HG03045 (cell line): ENCODE results near the gene AP3B1.
"Not testable (repeated sequence)": the region's sequence is repeated elsewhere in the genome, so short reads cannot be mapped to it uniquely, and the experiment has no call there.

Experiments used
- ATAC-seq: cut with Tn5 transposase; IDR thresholded peaks from one replicate; pipeline ENCODE4 v1.9.1; 2021; ENCODE audit warnings: mild to moderate bottlenecking, moderate library complexity; ENCODE audit not compliant: unreplicated experiment

Gene AP3B1

DNA sequence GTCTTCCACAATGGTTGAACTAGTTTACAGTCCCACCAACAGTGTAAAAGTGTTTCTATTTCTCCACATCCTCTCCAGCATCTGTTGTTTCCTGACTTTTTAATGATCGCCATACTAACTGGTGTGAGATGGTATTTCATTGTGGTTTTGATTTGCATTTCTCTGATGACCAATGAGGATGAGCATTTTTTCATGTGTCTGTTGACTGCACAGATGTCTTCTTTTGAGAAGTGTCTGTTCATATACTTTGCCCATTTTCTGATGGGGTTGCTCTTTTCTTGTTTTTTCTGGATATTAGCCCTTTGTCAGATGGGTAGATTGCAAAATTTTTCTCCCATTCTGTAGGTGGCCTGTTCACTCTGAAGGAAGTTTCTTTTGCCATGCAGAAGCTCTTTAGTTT, 124.2 kb downstream of the AP3B1 start:
- ATAC-seq = not testable (repeated sequence)

DNA sequence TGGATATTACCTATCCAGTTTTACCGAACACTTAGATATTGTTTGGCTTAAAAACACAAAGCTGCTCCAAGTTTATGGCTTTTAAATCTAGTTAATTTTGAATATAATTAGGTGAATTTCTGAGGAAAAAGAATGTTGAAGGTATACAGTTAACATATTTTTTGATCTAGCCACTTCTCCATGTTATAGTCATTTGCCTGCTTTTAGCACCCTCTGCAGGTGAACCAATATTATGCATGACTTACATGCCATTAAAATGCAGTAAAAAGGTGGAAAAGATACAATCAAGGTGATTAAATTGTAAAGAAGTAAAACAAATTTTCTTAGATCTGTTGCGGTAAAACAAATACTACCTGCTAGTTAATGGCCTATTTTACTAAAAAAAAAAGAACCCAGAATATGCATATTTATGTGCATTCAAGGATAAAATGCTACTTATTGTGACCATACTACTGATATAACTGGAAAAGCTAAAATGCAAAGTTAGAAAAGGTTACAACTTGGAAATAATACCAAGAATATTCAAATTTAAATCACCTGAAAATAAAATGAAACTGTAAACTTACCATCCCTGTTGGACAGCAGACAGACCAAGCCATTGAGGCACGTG, 132.1 kb downstream of the AP3B1 start:
- ATAC-seq = no peak

DNA sequence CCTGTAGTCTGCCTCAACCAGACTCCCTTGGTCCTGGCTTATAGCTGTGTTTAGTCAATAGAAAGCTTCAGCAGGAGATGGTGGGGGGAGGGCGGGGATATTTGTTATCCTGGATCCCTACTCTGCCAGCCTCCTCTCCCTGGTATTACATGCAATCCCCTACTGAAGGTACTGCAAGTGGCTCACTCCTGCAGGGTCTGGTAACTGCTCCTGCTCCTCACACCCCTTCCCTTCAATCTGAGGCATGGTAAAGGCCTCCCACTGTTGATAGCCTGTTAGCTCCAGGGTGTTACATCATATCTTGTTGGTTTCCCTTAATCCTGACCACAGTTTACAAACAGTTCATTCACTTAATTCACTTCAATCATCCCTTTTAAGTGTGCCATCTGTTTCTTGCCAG, 137.5 kb downstream of the AP3B1 start:
- no peak for ATAC-seq

DNA sequence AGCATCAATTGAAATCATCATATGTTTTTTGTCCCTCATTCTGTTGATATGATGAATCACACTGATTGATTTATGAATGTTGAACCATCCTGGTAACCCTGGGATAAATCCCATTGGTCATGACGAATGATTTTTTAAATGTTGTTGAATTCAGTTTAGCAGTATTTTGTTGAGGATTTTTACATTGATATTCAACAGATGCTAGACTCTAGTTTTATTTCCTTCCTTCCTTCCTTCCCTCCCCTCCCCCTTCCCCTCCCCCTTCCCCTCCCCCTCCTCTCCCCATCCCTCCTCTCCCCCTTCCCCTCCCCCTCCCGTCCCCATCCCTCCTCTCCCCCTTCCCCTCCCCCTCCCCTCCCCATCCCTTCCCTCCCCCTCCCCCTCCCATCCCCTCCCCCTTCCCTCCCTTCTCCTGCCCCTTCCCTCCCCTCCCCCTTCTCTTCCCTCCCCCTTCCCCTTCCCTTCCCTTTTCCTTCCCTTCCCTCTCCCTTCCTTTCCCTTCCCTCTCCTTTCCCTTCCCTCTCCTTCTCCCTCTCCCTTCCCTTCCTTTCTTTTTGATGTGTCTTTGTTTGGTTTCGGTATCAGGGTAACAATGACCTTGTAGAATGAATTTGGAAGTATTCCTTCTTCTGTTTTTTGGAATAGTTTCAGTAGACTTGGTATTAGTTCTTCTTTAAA, 142.8 kb downstream of the AP3B1 start:
- no peak for ATAC-seq

DNA sequence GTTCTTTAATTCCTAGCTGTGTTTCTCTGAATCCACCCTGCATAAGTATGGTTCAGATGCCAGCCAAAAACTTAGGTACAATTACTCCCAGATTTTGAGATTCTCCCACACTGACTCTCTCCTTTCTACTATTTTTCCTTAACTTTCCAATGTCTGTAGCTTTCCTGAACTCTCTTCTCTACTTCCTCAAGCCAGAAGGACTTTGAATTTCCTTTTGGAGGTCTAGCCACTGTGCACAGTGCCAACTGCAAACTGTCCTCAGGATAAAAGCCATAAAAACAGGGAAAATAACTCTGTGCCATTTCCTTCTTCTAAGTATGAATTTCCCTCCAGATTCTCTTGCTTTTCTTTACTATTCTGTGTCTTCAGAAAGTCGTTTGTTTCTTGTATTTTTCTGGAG, 157.2 kb downstream of the AP3B1 start:
- no peak for ATAC-seq

DNA sequence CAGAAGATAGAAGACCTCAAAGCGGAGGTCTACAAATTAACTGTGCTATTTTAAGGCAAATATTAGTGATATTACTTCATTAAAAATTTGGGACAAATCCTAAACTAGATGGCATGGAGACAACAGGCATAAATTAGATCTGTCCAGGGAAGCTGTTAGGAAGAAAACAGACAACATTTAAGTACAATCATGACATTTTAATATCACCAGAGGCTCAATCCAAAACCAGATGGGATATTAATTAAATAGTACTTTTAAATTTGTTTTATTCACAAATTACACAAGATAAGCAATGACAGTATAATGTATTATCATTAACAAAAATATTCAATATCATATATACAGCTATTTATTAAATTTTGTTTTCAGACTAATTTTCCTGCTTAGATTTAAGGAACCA, 161.1 kb downstream of the AP3B1 start:
- ATAC-seq = no peak

DNA sequence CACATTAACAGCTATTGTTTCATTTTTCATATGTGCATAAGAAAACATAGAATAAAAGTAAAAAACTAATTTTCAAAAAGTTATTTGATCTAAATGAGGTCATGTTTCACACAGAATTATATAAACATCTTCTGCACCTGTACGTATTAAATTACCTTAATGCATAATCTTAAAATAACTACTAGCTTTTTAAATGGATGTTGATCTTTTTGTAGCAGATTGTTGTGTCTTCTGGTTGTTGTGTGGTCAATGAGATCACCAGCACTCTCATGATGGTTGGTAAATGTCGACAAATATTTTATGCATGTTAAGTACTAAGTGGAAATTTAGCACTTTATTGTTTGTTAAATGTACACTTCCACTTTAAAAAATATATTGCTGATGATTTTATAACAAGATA, 162.0 kb downstream of the AP3B1 start:
- ATAC-seq = no peak

DNA sequence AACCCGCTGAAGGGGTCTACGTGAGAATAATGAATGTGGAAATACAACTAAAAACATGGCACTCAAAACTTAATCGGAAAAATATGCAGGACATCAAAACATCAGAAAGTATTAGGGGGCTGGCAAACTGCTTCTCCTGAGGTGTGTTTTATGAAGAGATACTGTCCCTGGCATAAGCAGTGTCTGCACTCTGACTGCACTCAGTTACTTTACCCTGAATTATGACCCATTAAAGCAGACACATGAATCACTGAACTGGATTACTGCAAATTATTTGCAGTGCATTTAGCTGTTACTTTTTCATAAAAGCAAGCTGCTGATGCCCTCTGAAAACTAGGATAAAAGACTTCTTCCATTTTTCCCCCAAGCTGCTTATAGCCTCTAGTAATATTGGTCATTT, 164.9 kb downstream of the AP3B1 start:
- no peak for ATAC-seq

DNA sequence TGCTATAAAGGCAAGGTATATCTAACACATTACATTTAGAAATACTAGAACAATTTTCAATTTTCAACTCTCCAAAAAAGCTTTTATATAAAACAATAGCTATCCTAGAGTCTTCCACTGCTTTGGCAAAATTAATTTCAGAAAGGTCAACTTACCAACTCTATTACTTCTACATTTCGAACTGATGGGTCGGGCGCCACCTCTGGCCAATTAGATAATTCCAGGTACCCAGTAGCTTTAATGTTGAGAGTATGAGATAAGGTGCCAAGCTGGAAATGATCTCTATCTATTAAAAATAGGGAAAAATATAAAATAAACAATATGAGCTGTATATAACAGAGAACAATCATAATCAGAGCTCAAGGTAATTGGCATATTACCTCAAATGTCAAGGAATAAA, 166.6 kb downstream of the AP3B1 start:
- no peak for ATAC-seq

DNA sequence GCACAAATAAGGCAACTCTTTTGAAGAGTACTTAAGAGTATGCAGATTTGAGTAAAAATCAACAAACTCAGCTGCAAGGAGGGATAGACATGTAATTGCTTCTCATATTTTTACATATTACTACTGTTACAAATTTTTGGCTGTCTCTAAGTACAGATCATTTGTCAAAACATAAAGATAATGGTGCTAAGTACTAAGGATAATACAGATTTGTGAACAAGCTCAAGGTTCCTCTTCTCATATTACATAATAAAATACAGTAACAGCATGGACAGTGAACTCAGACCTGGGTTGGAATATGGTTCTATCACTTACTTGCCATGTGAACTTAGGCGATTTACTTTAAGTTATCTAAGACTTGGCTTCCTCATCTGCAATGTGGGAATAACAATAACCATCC, 168.0 kb downstream of the AP3B1 start:
- ATAC-seq = no peak

DNA sequence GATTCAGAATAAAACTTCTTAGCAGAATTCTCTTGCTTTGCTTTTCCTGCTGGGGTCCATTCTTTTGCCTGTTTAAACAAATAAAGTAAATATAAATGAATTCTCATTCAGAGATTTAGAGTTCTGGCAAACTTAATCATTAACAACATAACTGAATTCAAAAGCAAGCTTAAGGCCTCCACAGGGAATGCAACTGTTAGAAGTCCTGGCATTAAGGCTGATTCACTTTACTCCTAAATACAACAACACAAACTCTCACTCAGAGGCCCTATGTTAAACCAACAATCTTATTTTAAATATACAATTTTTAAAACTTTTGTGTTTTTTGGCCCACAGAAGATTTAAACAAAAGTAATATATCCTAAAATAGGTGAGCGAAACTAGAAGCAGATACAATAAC, 178.3 kb downstream of the AP3B1 start:
- no peak for ATAC-seq

DNA sequence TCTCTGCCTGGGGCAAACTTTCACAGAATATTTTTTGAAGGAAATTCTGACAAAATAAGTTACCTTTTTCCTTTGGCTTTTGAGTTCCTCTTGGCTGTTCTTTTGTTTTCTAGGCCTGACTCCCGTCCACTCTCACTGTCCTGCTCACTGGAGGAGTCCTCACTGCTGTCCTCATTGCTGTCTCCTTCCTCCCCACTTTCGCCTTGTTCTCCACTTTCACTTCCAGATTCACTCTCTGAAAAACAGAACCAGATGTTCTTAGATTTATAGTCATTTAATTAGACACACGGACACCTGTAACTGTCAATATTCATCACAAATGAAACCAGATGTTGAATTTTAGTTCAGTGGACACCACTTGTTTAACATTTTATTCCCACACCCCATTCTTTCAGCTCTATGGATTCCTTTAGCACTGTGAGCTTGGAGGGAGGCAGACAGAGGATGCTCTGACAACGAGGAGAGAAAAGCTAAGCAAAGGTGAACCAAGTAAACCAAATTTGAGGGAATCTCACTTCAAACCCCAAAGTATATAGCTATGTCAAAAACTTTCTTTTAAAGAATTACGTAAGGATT, 180.7 kb downstream of the AP3B1 start:
- no peak for ATAC-seq

DNA sequence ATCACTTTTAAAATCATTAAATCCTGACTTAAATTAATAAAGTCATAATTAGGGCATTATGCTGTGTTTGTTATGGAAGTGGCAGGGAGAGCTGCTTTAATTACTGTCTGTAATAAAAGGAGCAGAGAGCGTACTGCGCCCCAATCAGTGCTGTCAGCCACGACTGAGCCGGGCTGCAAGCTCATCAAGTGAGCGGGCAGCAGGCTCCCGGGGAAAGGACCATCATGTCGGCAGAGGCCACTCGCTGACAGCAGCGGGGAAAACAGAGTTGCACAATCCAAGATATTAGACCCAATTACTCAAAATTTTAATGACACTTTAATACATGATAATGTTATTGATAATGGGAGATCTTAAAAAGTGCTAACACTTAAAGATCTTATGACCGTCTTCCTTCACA, 181.6 kb downstream of the AP3B1 start:
- ATAC-seq = no peak

DNA sequence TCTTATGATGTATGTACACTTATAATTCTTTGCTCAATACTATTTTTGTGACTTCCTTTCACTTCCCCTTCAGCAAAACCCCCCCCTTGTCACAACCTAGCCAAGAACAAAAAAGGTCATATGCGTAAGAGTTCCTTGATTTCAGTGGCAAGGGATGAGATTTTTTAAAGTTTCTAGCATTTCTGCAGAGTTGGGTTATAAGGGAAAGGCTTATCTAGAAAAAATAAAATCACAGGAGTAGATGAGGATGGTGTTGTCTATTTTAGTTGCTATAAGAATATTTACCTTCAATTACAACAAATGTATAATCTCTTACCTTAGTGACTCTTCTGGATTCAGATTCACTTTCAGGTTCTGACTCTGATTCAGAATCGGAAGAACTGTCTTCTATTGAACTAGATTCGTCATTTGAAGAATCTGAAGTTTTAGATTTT, 184.6 kb downstream of the AP3B1 start:
- ATAC-seq = no peak

DNA sequence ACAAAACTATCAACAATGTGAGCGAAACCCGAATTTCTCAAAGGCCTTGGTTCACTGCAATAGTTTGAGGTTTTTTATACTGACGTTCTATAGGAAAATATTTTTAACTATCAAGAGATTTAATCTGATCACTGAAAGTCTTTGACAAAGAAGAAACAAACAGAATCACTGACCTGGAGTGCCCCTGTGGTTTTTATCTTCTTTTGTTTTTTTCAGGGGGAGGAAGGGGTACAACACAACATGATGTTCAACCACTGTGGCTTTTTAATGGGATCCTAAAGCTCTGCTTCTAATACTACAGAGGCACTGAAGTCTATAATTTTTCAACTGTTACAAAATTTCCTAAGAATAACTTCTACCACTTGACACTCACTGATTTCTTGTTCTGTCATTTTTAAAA, 185.9 kb downstream of the AP3B1 start:
- no peak for ATAC-seq

DNA sequence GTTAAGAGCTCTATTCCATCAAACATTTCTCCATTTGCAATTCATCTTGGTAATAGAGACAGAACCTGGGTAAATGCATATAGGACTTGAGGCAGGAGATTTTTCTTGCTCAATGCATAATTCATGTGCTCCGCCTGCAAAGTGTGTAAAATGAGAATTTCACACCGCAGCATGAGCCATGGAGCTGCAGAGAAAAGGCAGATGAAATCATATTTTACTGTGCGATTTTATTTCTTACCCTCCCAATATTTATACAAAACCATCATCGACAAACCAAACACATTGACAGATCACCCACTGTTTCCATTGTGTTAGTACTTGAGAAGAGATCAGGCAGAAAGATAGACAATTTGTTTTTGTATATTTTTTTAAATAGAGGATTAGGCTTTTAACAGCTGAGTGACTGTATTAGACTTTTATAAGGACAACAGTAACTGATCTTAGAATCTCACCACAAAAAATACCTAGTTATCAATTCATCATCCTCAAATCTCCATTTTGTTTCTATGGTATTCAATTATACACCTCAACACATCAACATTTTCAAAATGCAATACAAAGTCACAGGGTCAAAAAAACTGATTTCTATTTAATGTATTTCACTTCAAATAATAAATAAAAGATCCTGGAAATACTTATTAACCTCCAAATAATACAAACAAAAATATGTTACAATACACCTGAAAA, 191.1 kb downstream of the AP3B1 start:
- no peak for ATAC-seq

DNA sequence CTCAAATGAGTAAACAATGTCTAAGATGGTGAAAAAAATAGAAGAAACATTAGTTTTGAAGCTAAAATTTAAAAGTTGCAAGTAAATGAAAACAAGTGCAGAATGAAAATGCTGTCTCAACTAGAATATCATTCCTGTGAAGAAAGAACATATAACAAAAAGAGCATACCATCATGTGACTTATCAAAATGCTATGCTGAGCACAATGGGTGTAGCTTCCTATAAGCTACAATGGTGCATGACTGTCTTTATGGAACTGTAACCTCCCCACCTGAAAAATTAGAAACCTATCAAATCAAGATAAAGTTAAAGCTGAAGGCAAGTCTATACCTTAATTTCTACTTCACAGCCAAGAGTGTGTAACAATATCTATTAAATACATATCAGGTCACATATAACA, 192.0 kb downstream of the AP3B1 start:
- ATAC-seq = no peak

DNA sequence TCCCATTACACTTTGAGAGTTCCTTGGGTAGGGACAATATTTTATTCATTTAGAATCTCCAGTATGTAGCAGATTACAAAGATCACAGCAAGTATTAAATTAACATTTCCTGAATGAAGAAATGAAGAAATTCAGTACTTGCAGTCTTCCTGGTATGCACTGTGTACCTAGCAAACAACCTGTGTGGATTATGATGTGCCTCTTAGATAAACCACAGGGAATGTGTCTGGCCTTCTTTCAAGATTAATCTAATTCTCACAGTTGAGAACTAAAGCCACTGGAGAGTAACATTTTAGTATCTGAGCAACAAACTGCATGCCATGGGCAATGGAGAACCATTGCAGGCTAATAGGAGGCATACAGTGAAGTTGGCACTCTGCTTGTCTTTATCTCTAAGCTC, 199.4 kb downstream of the AP3B1 start:
- ATAC-seq = no peak

DNA sequence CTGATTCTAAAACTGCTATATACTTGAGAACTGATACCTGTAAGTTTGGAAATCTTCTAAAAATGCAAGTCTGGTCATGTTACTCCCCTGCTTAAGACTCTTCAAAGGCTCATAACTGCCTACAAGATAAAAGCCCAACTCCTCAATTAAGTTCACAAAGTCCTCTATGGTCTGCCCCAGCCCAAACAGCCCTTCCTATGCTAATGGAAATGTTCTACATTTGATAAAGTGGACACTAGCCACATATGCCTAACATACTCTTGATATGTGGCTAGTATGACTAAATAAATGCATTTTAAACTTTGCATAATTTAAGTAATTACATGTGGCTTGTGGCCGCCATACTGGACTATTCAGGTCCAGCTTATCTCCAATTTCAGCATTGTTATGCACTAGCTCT, 204.5 kb downstream of the AP3B1 start:
- no peak for ATAC-seq

DNA sequence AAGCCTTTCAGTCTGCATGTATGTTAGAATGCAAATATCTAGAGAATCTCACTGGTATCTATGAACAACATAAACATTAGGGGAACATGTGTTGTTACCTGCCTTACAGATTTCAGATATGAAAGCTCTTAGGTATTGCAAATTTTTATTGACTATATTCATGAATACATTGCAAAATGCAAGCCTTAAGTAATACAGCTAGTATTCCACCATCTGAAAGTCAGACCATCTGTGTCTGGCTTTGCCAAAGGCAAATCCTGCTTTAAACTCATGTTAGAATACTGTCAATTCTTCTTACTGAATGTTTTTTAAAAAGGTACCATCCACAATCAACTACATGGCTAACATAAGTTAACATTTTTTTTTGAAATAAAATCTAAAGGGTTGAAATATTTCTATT, 215.6 kb downstream of the AP3B1 start:
- no peak for ATAC-seq

DNA sequence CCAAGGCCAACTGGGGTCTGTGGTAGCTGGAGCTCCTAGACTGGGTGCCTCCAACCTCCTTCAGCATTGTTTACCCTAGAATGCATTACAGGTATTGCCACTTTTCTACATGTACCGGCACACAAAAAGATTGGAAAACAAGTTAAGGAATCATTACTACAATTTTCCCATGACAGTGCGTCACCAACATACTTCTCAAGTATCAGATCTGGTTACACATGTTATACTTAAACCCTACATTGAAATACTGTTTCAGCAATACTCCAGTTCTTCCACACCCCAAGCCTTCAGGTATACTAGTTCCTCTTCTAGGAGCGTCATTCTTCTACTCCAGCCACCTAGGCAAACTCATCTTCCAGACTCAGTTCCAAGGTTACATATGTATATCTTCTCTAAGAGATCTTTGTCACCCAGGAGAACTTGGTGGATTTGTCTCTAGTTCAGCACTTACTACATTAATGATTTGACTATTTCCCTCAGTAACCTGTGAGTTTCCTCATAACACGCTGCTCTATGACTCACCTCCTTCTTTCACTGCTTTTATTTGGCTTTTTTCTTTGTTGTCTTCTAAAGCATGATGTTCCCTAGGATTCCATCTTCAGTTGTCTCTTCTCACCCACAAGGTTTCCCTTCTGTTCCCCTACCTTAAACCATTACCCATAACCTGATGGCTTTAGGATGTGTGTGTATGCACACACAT, 217.0 kb downstream of the AP3B1 start:
- ATAC-seq = no peak

DNA sequence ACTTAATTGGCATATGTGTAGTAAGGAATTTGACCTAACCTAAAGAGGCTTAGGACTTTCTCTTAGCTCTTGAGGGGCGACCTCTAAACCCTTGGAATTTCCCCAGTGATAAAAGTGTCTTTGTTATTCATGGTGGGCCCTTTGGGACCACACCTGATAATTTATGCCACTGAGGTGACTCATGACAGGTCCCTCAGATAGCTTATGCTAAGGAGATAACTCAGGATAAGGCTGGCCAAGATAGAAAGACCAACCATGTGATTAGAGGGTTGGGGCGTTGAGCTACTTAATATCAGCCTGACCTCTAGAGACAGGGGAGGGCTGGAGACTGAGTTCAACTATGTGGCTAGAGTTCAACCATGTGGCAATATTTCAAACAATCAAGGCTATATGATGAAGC, 218.1 kb downstream of the AP3B1 start:
- no peak for ATAC-seq
